ENCODE measurements around the gene SLC17A7. TPM values are rescaled to one million over a fixed set of nuclear protein-coding genes. Genes with fewer than 3 reads are reported as not detected.

SLC17A7 gene
- total and polyA plus RNA-seq, 2 of the 8 experiments (the other 6 are each of a cell fraction or from before 2014, with no cell fraction given): 2.7 to 3.0 TPM

- no peak for FAIRE-seq
Observed at GRCh38 chr19:49382639-49383038, 58.7 kb downstream of the SLC17A7 start.

More at GRCh38 chr19:49382639-49383038, 58.7 kb downstream of the SLC17A7 start:
- no peak overlapping the region for H2BK20ac ChIP-seq (ENCODE audit: low read length)
- TF ChIP-seq PHF8 (conservative IDR thresholded peaks at IDR 0.05; ENCODE audit: low read depth, low read length) (no peak), TAF1 (IDR thresholded peaks at IDR 0.05; ENCODE audit: low read depth, low read length) (no peak), TEAD4 (IDR thresholded peaks at IDR 0.05; ENCODE audit: low read depth, low read length) (no peak)
- H2AK5ac ChIP-seq (ENCODE audit: low read depth, low read length): no peak overlapping the region
- no peak overlapping the region for H4K91ac ChIP-seq (replicated peaks; ENCODE audit: insufficient read length, low read length)
- H2BK120ac ChIP-seq (replicated peaks; ENCODE audit: low read depth, low read length): no peak overlapping the region
- H4K20me1 ChIP-seq (replicated peaks in 1 of 2; ENCODE audit: control insufficient read depth in 1 of 2, insufficient read depth in 2 of 2, low read length in 2 of 2): no peaks in the 10 kb centered on the region
- DNase-seq (ENCODE audit: low read depth in 1 of 2, low spot score in 2 of 2): no peak
- H3K27ac ChIP-seq (ENCODE audit: low read depth, low read length): no peak overlapping the region
- POLR2A ChIA-PET (ENCODE audit: partially characterized antibody): no interaction called here
- no peak overlapping the region for H3K4ac ChIP-seq (replicated peaks; ENCODE audit: insufficient read length, low read depth, low read length)
- CTCF ChIA-PET (ENCODE audit: partially characterized antibody): interaction anchor here (1.2 to 2.0 kb wide), 2 partner anchors 9 to 12 kb away, joined by 3 to 11 read pairs; no protein-coding TSS in a partner anchor
- H3K79me2 ChIP-seq (ENCODE audit: control insufficient read depth in 1 of 2, insufficient read depth in 2 of 2, low read length in 2 of 2): no peaks in the 10 kb centered on the region
- no peak overlapping the region for H4K8ac ChIP-seq (ENCODE audit: extremely low read depth, insufficient read depth, low read length)
- H3K56ac ChIP-seq (replicated peaks; ENCODE audit: insufficient read length, low read depth, low read length): no peak overlapping the region
- H2BK12ac ChIP-seq (ENCODE audit: low read depth, low read length): no peak overlapping the region
- no peak overlapping the region for H4K5ac ChIP-seq (ENCODE audit: insufficient read length, low read depth, low read length)
- no peak overlapping the region for H3K14ac ChIP-seq (ENCODE audit: insufficient read length)
- H3K9ac ChIP-seq (replicated peaks in 1 of 4; ENCODE audit: extremely low read depth in 1 of 4, low read depth in 3 of 4, low read length in 3 of 4): no peak overlapping the region
- H2BK15ac ChIP-seq (ENCODE audit: low read length): no peak overlapping the region
- H2BK5ac ChIP-seq (ENCODE audit: low read depth, low read length): no peak overlapping the region
- no peaks in the 10 kb centered on the region for H3K23me2 ChIP-seq (ENCODE audit: low read depth, low read length)
- H3K4me1 ChIP-seq (replicated peaks in 1 of 4; ENCODE audit: control insufficient read depth in 3 of 4, insufficient read depth in 4 of 4, low read length in 3 of 4): no peaks in the 10 kb centered on the region
- H3K4me3 ChIP-seq (ENCODE audit: extremely low read depth in 1 of 4, insufficient read depth in 2 of 4, low read depth in 3 of 4, low read length in 4 of 4): no peak overlapping the region
- H3K23ac ChIP-seq (ENCODE audit: insufficient read length): no peak overlapping the region
- no peaks in the 10 kb centered on the region for H3K36me3 ChIP-seq (ENCODE audit: control insufficient read depth in 2 of 4, insufficient read depth in 4 of 4, low read length in 3 of 4)
- peaks cover 0 to 7% of the 10 kb centered on the region in 2 experiments; a peak in 3 of 4 replicates for H3K9me3 ChIP-seq (ENCODE audit: insufficient read depth in 2 of 2, low read depth in 1 of 2, low read length in 1 of 2)
- no peak overlapping the region for H2AFZ ChIP-seq (ENCODE audit: low read length)
- H3K79me1 ChIP-seq (ENCODE audit: low read depth, low read length): no peaks in the 10 kb centered on the region
- WGBS, 2 experiments (ENCODE audit: extremely low coverage in 1 of 2, insufficient coverage in 1 of 2, insufficient read length in 1 of 2, insufficient replicate concordance in 2 of 2, low coverage in 1 of 2, low lambda C conversion rate in 2 of 2, missing lambda C conversion rate in 1 of 2): 94% methylated on average over 5 of the region's 5 CpGs; no CpG with 5 or more reads in 1 of the 2 experiments
- no peak overlapping the region for H3K18ac ChIP-seq (ENCODE audit: extremely low read depth, low read length)
- H3K27me3 ChIP-seq (replicated peaks in 1 of 4; ENCODE audit: control insufficient read depth in 3 of 4, extremely low read depth in 1 of 4, insufficient read depth in 3 of 4, low read length in 3 of 4): no peaks in the 10 kb centered on the region
- H3K4me2 ChIP-seq (ENCODE audit: insufficient read depth in 1 of 2, low read depth in 2 of 2, low read length in 2 of 2): no peak overlapping the region
